Stimulated activated CD4-positive, alpha-beta T cell treated with anti-CD3 and anti-CD28 coated beads, Interleukin-4, amount 100 ng/mL, for 1 hour (primary cell): ENCODE data around the gene SKIL.
"Not testable (repeated sequence)": the region's sequence is repeated elsewhere in the genome, so short reads cannot be mapped to it uniquely, and the experiment has no call there.

ENCODE experiments used
- DNase-seq: peaks from one replicate; pipeline ENCODE4 v3.0.0-alpha.2; 2020

Gene SKIL, protein sequence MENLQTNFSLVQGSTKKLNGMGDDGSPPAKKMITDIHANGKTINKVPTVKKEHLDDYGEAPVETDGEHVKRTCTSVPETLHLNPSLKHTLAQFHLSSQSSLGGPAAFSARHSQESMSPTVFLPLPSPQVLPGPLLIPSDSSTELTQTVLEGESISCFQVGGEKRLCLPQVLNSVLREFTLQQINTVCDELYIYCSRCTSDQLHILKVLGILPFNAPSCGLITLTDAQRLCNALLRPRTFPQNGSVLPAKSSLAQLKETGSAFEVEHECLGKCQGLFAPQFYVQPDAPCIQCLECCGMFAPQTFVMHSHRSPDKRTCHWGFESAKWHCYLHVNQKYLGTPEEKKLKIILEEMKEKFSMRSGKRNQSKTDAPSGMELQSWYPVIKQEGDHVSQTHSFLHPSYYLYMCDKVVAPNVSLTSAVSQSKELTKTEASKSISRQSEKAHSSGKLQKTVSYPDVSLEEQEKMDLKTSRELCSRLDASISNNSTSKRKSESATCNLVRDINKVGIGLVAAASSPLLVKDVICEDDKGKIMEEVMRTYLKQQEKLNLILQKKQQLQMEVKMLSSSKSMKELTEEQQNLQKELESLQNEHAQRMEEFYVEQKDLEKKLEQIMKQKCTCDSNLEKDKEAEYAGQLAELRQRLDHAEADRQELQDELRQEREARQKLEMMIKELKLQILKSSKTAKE

DNA sequence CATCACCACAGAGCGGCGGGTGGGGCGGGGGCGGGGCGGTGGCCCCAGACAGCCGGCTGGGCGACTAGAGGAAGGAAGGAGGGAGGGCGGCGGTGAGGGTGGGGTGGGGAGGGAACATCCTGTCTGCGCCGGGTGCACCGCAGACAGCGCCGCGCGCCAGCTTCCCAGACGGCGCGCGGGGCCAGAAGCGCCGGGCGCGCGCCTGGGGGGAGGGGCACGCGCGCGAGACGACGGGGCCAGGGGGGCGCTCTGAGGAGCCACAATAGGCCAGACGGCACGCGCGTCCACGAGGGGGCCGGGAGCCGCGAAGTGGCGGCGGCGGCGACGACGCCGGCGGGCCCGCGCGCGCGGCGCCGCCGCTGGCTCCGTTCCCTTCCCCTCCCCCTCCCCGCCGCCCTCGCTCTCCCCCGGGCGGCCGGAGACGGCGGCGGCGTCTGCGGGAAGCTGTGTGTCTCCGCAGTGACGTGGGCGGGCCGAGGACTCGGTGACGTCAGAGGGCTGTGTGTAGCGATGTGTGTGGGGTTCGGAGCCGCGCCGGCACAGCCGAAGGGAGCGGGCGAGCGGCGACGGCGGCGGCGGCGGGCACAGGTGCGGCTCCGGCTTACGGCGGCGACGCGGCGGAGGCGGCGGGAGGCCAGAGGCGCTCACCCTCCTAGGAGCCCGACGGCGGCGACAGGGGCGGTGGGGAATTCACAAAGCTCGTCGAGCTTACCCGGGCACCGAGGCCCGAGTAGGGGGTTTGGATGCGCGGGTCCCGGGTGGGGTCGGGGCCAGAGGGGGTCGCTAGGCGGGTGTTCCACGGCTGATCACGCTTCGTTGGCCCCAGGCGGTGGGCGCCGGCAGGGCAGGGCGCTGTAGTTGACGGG, at the start of gene SKIL:
SKIL (plus strand) TSS at position 540 of the 866 bp plus-strand sequence. CDS start 2,617 bp downstream, outside the sequence.
- peak; percentile 96 for DNase-seq

DNA sequence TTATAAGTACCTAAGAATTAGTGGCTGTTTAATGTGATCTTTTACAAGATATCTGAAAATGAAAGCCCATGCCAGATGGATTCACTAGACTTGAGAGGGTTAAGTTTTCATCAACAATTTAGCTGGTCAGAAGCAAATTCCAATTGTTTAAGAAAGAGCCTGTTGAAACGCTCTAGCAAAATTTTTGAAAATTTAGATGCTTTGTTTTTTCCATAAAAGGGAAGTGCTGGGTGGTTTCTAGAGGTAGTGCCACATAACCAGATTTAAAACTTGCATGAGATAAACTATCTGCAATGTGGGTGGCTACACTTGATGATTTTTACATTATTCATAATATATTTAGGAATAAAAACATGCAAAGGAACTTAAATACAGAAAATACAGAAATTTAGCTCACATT, 48.5 kb upstream of the SKIL start:
- no peak for DNase-seq

DNA sequence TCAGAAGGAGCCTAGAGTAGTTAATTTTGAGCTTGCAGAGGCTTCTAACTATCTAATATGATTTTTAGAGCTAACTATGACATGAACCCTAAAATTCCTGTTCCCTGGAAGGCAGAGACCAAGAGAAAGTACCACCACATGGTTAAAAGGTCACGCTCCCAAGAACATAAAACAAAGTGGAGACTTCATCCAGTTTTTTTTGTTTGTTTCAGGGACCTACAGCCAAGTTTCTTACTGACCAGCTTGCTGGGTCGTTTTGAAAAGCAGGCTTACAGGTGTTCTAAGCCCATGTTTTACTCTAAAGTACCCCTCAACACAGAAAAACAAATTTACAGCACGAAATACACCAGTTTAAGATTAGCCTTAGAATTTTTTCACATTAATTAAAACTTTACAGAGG, 39.6 kb upstream of the SKIL start:
- no peak for DNase-seq

DNA sequence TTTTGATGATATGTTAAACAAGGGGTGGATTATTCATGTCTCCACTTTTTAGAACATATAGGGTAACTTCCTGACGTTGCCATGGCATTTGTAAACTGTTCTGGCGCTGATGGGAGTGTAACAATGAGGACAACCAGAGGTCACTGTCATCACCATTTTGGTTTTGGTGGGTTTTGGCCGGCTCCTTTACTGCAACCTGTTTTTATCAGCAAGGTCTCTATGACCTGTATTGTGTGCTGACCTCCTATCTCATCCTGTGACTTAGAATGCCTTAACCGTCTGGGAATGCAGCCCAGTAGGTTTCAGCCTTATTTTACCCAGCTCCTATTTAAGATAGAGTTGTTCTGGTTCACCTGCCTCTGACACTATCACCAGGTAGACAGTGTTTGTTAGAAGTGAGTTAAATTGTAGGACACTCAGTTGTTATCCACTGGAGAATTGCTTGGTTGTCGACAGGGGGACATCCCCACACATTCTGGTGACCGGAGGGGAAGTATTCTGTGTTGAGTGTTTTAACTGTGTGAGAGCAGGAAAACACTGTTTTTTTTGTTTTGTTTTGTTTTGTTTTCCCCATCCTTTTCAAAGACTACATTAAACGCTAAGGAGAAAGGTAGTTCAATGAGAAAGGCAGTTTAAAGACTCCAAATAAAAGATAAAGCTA, 36.9 kb upstream of the SKIL start:
- DNase-seq: no peak

DNA sequence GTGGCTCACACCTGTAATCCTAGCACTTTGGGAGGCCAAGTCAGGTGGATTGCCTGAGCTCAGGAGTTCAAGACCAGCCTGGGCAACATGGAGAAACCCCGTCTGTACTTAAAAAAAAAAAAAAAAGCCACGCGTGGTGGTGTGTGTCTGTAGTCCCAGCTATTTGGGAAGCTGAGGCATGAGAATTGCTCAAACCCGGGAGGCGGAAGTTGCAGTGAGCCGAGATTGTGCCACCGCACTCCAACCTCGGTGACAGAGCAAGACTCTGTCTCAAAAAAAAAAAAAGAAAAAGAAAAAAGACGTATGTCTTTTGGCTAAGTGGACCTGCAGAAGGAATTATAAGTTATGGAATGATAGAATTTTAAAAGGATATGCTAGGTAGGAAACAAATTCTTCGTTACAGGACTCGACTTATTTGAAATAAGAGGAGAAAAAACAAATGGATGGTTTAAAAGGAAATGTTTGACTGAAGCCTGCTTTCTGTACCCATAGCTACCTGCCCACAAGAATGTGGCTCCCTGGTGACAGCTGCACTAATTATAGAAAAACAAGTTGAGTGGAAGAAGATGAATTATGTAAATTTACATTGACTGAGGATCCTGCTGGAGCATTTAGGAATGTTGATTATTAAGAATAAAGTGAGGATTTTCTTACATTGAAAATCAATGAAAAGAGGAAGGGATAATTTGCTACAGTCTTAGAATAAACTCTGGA, 36.0 kb upstream of the SKIL start:
- no peak for DNase-seq

DNA sequence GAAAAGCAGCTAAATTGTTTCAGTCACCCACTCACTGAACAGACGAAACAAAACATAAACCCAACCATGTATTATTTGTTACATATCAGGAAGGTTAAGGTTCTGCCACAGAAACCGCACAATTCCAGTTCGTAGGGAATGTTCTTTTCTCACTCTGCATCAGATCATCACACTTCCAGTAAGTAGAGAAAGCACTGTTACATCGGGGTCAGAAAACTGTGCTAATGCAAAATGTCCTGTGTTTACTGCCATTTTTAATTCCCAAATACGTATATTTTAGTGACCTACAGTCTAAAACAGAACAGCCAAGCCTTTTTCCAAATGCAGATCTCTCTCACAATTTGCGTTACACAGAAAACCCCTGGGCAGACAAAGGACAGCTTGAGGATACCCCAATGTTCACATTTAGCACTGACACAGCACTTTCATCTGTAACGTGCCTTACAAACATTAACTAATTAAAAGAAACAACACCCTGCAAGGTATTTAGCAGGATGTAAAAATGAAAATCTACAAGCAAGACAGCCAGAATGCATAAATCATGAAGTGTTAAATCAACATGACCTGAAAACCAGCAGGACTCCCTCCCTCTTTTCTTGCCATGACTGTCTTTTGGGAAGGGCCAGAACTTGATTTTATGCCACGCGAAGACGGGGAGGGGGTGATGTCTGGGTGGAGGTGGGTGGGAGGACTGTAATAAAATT, 34.8 kb upstream of the SKIL start:
- no peak for DNase-seq

DNA sequence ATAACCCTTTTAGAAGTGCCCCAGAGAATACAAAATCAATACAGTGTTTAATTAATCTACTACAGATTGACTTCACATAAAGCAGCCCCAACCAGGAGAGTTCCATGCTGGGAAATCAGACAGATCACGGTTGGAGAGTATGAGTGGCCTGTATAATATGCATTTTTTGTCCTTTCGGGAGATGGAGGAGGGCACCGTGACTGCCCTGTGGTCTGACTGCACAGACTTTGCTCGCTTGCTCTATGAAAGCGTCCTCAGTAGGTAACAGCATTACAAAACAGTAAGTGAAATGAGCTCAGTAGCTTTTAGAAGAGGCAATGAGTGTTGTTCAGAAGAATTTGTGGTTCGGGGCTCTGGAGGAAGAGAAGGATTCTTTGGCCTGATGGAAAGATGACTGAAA, 34.2 kb upstream of the SKIL start:
- no peak for DNase-seq

DNA sequence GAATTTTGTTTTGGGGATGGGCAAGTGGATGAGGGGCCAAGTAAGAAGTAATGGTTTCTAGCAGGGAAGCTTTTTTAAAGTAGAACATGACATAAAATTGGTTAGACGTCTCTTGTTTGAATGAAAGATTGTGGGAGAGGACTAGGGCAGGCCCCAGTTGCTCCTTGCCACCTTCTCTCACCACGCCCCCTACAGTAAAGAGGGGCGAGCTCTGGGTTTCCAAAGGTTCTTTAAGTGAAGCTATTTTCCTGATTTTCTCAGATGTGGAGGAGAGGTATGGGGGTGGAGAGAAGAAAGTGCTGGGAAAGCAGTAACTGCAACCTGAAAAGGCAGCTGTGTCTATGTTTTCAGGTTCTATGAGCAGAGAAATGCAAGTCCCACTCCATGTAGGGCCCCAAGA, 32.6 kb upstream of the SKIL start:
- no peak for DNase-seq

DNA sequence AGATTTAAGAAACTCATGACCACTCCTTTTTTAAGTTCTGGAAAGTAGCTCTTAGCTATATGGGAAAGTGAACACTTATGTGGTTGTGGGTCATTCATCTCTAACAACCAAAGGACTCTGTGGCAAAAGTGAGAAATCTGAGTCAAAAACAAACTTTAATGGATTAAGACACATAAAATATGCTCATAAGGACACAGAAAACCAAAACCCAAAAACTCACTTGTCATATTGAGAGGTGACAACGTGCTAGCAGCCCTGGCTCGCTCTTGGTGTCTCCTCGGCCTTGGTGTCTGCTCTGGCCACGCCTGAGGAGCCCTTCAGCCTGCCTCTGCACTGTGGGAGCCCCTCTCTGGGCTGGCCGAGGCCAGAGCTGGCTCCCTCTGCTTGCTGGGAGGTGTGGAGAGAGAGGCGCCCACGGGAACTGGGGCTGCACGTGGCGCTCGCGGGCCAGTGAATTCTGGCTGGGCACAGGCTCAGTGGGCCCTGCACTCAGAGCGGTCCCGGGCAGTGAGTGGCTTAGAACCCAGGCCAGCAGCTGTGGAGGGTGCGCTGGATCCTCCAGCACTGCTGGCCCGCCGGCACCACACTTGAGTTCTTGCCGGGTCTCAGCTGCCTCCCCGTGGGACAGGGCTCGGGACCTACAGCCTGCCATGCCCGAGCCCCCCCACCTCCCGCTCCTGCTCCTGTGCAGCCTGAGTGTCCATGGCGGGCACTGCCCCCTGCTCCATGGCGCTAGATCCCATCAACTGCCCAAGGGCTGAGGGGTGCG, 30.3 kb upstream of the SKIL start:
- no peak for DNase-seq

DNA sequence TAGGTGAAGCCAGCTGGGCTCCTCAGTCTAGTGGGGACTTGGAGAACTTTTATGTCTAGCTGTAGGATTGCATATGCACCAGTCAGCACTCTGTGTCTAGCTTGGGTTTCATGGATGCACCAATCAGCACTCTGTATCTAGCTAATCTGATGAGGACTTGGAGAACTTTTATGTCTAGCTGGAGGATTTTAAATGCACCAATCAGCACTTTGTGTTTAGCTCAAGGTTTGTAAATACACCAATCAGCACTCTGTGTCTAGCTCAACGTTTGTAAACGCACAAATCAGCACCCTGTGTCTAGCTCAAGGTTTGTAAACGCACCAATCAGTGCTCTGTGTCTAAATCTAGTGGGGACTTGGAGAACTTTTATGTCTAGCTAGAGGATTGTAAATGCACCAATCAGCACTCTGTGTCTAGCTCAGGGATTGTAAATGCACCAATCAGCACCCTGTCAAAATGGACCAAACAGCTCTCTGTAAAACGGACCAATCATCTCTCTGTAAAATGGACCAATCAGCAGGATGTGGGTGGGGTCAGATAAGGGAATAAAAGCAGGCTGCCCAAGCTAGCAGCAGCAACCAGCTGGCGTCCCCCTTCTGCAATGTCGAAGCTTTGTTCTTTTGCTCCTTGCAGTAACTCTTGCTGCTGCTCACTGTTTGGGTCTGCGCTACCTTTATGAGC, 29.5 kb upstream of the SKIL start:
- not testable (repeated sequence) for DNase-seq

DNA sequence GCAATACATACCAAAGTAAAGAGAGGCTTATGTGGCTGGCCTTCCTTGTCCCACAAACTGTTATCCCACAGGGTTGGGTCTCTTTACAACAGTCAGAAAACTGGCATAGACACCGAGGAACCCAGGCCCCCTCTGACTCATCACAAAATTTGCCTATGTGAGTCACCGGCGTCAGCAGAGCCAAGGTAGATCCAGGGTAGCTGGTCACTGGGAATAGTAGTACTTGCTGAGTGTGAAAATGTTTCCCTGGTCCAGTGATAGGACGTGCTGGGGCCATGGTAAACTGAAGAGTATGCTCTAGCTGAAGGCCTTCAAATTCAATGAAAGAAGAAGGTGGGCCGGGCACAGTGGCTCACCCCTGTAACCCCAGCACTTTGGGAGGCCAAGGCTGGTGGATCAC, 27.1 kb upstream of the SKIL start:
- no peak for DNase-seq

DNA sequence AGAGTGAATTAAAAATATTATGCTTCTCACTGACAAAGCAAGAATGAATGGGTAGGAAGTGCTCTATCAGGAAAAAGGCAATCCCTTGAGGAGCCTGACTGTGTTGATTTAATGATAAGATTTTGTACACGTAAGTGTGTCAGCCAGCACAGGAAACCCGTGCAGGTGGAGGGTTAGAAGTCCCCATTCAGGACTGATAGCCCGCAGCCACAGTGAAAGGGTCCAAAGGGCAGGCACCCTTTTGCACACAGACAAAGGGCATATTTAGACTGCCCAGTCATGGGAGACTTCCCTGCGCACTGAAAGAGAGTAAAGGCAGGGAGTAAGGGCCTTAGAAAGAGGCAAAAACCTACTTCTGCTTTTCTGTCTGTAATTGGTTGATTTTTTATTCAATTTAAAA, 26.4 kb upstream of the SKIL start:
- DNase-seq: no peak

DNA sequence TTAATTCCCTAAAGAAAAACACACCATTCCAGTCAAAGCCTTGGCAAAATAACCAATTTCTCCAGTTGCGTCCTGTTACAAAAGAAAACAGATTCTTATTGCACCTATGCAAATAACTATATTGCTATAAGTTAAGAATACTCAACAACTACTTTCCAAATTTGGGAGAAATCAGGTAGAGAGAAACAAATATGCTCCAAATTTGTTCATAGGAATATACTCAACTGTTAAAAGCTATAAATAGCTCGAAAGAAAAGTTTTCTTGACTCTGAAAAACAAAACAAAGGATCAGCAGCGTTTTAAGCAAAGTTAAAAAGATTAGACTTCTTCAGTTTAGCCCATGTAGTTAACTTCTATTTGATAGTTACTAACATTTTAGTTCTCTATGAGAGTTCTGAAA, 20.1 kb upstream of the SKIL start:
- DNase-seq: no peak

DNA sequence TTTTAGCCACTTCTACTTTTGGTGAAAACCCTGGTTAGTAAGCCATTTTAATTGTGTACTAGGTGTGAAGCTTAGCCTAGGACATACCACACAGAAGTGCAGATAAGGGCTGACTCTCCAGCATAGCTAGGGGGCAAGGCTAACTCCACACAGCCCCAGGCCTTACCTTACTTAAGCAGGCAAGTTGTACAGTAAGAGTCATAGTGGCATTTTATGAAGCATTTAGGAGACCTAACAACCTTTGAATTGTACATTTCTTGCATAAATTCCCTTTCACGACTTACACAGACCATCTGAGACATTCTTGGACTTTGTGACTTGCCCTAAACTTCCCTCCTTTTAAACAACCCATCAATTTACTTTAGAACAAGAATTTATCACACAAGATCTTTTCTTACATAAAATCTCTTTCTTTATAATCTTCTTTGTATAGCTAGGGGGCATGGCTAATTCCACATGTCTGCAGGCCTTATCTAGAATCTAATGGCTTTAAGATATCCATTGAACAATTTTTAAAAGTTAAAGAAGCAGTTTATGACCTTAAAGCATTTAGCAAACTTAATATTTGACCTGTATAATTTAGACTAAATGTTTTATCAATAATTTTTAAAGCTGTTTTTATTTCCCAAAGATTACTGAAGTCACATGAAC, 18.7 kb upstream of the SKIL start:
- no peak for DNase-seq

DNA sequence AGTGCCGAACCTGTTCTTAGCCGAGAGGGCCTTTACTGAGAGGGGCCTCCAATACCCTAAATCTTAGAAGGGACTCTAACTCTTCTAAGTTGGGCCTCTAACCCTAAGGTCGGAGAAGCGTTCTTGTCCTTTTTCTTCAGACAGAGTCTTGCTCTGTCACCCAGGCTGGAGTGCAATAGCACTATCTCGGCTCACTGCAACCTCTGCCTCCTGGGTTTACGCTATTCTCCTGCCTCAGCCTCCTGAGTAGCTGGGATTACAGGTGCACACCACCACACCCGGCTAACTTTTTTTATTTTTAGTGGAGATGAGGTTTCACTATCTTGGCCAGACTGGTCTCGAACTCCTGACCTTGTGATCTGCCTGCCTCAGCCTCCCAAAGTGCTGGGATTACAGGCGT, 15.2 kb upstream of the SKIL start:
- not testable (repeated sequence) for DNase-seq

DNA sequence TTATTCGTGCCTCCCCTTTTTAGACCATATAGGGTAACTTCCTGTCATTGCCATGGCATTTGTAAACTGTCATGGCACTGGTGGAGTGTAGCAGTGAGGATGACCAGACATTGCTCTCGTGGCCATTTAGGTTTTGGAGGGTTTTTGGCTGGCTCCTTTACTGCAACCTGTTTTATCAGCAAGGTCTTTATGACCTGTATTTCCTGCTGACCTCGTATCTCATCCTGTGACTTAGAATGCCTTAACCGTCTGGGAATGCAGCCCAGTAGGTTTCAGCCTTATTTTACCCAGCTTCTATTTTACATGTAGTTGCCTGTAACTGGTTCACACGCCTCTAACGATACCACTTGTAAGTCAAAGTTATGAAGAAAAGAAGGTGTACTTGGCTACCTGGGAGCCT, 13.7 kb upstream of the SKIL start:
- not testable (repeated sequence) for DNase-seq

DNA sequence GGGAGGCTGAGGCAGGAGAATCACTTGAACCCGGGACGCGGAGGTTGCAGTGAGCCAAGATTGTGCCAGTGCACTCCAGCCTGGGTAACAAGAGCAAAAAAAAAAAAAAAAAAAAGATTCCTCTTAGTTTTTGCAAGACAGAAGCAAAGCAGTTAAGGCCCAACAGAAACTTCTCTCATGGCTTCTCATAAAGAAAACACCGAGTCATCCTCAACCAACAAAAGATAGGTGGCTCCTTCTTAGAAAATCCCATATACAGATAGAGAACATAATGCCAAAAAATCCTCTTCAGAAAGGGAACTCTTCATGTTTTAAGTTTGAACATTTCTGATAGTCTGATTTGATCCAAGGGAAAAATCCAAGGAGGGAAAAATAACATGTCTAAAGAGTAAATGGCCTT, 12.5 kb upstream of the SKIL start:
- no peak for DNase-seq

DNA sequence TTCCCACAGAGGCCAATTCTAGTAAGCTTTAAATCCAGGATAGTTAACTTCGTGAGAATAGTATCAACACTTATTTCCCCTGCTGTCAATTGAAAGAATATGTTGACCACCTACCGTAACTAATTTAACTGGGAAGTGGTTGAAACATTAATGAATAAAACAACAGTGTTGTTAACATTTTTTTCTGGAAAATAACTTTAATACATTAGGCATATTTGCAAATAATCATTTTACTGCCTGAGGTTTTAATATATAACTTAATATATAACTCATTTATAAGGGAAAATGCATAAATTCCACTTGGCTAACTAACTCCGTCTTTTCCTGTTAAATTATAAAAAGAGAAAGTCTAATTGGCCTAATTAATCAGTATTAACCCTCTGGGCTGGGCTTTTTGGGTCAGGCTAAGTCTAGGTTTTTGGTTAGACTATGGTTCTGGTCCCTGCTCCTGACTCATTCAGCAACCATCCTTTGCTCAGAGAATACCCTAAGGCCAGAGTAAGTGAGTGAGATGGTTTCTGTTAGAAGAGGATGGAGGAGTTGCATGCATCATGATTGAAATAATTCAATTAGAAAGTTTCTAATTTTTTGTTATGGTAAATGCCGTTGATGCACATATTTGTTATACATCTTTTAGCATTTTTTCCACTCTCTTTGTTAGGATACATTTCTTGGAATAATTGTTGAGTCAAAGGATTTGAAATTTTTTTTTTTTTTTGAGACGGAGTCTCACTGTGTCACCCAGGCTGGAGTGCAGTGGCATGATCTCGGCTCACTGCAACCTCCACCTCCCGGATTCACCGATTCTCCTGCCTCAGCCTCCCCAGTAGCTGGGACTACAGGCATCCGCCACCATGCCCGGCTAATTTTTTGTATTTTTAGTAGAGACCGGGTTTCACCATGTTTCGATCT, 10.8 kb upstream of the SKIL start:
- DNase-seq: no peak
